ENCODE data around the gene ACTR3.

The ACTR3 gene

DNA sequence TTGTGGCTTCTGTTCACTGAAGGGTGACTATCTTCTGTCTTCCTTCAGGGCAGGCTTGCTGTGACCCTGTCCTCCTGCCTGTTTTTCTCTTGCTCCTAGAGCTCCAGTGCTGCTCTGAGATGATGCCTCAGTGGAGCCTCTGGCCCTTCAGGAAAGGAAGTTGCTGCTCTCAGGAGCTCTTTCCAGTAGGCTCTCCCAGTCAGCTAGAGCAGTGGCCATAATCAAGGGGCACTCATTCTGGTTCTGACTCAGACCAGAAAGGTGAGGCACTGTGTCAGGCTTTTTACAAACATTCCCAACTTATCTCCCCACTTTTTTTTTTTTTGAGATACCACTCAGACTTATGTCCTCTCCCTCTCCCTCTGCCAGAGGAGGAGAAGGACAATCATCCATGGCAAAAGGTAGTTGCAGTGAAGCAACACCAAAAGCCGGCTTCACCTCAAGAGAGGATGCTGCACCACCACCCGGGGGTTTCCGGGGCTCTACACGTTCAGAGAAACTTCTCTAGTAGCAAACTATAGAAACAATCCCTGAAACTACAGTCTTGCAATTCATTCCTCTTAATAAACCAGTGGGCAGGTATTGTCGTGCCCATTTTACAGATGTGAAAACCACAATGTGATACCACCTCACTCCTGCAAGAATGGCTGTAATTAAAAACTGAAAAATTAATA lies 115.4 kb downstream of the ACTR3 start:
- DNase-seq = no peak

DNA sequence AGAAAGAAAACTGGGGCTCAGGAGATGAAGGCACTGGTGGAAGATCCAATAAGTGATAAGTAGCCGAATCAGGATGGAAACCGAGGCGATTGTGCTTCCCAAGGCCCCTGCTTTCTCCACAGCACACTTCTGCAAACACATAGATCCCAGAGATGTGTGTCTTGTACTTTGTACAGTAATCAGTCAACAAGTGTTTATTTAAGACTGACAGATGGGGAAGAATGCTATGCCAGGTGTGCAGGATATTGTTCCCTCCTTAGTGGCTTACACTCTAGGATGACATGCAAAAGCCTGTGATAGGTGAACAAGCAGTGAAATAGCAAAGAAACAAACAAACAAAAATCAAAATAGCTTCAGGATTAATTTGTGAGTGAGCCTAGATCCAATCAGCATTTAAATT lies 116.6 kb downstream of the ACTR3 start:
- no peak for DNase-seq

DNA sequence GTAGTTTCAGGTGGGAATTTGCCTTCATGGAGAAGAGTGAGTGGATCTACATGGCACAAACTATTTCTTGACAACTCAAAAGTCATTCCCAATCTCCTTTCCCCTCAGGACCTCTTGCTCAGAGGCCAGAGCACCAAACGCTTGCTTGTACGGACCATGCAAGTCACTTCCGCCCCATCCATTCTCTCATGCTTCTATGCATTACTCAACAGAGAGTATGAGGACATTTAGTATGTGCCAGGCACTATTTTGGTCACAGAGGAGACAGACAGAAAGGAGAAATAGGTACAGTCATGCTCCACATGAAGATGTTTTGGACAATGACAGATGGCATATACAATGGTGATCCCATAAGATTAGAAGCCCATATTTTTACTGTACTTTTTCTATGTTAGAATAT lies 117.5 kb downstream of the ACTR3 start:
- DNase-seq = no peak

DNA sequence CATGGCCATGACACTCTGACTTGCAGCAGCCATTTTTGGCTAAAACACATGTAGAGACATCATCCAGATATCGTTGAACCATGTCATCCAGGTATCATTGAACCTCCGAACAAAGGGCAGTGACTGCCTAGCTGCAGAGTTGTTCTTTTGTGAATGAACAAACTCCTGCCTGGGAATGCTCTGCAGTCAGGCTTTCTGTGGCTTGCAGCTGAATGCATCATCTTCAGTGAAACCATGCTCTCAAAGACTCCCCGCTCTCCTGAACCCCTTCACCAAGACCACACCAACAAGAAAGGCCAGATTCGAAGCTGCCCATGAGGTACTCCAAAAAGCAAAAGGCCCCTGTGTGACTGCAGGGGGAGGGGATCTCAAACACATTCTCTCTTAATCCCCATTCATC lies 118.8 kb downstream of the ACTR3 start:
- DNase-seq = no peak

DNA sequence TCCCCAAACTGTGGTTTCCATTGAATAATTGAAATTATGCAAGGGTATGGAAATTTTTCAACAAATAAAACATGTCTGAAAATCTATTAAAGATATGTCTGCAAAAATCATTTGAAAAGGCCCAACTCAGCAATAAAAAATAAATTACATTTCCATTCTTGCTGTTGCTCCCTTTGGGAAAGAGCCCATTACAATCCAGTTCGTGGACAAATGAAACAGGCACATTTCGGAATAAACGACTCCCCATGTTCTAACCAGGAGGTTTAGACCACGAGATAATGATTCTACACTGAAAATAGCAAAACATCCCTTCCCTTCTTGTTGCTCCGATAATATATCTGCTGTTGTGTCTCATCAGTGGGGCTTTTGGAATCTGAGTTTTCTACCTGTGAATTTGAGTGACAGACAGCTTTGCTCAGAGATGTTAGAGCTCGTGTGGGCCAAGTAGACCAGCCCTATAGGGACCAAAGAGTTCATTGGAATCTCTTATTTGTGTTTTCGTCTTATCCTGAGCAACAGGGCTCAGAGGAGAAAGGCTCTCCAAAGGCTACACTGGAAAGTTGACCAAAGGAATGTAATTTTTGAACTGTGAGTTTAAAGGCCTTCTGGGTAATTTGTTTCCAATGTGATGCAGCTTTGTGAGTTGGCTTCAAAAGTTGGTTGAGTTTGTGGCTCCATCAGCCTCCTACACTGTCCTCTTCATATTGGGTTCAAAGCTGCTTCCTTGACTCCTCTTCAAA lies 119.5 kb downstream of the ACTR3 start:
- no peak for DNase-seq

DNA sequence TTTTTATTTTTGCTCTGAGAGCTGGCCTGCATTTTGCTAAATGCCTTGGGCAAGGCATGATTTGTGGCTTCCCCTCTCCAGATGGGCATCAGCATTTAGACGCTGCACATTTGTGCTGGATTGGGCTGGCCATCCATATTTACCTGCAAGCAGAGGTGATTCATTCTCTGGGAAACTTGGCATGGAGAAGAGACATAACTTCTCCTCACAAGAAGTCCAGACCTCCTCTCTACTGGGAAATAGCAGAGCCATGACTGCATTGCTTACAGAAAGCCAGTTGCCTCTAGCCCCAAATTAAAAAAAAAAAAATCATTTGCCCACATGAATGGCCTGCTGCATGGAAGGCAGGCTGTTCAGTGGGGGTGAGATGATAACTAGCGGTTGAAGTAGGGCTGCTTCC lies 120.1 kb downstream of the ACTR3 start:
- no peak for DNase-seq

DNA sequence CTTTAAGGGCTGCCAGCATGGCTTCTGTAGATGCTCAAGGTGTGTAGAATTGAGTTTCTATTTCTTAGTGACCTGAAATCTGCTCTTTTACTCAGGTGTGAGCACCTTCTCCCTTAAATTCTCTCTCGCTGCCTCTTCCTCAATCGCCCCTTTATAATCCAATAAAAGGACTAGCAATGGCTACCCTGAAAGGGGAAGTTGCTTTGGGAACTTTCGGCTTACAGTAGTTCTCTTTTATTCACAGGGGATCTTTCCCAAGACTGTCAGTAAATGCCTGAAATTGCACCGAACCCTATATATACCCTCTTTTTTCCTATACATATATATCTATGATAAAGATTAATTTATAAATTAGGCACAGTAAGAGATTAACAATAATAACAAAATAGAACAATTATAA lies 121.8 kb downstream of the ACTR3 start:
- no peak for DNase-seq

Measured in NCI-H2171 treated with DMSO at 0.1 percent for 48 hours (cell line).